Mesenchymal stem cell (in vitro differentiated cells and primary cell): Measurements from ENCODE around the gene CCDC13.

Experiments
- DNase-seq: peaks from one replicate; pipeline ENCODE4 v3.0.0-alpha.2; 2013
- H2AFZ ChIP-seq: one replicate; pipeline ENCODE4 v1.6.1; 2013; ENCODE audit warnings: low read depth, mild to moderate bottlenecking, control low read depth, inconsistent platforms, low read length, moderate library complexity
- H2AK5ac ChIP-seq: 2 replicates; pipeline ENCODE4 v1.6.1; 2013; ENCODE audit warnings: low read length, moderate library complexity, mild to moderate bottlenecking, inconsistent platforms; ENCODE audit not compliant: severe bottlenecking
- H2BK120ac ChIP-seq: one replicate; pipeline ENCODE4 v1.6.1; 2013; ENCODE audit warnings: low read depth, mild to moderate bottlenecking, inconsistent platforms, low read length, moderate library complexity
- H2BK12ac ChIP-seq, 2 experiments: one replicate each; pipeline ENCODE4 v1.6.1; 2013; ENCODE audit warnings: inconsistent platforms in 2 of 2, low read length in 2 of 2, mild to moderate bottlenecking in 2 of 2, moderate library complexity in 2 of 2, control low read depth in 1 of 2
- H2BK15ac ChIP-seq: one replicate; pipeline ENCODE4 v1.6.1; 2013; ENCODE audit warnings: mild to moderate bottlenecking, low read depth, inconsistent platforms; ENCODE audit not compliant: poor library complexity, severe bottlenecking
- H2BK5ac ChIP-seq: 2 replicates; pipeline ENCODE4 v1.6.1; 2013; ENCODE audit warnings: low read depth, mild to moderate bottlenecking, low read length, control low read depth, inconsistent platforms; ENCODE audit not compliant: poor library complexity, severe bottlenecking
- H3K14ac ChIP-seq, 2 experiments: one replicate each; pipeline ENCODE4 v1.6.1; 2013; ENCODE audit warnings: inconsistent platforms in 2 of 2, low read length in 2 of 2, control low read depth in 1 of 2, mild to moderate bottlenecking in 1 of 2, moderate library complexity in 1 of 2
- H3K18ac ChIP-seq, 2 experiments: one replicate each; pipeline ENCODE4 v1.6.1; 2013; ENCODE audit warnings: inconsistent platforms in 2 of 2, low read length in 2 of 2, control low read depth in 1 of 2, low read depth in 1 of 2, mild to moderate bottlenecking in 1 of 2
- H3K23ac ChIP-seq, 2 experiments: one replicate each; pipeline ENCODE4 v1.6.1; 2013; ENCODE audit warnings: inconsistent platforms in 2 of 2, low read length in 2 of 2, mild to moderate bottlenecking in 2 of 2, moderate library complexity in 2 of 2, control low read depth in 1 of 2
- H3K27ac ChIP-seq: 2 replicates; pipeline ENCODE4 v1.5.1; 2013; ENCODE audit warnings: mild to moderate bottlenecking, moderate library complexity, low read length, control low read depth, inconsistent platforms; ENCODE audit not compliant: poor library complexity, severe bottlenecking
- H3K27me3 ChIP-seq, 2 experiments: 2 replicates each; pipeline versions ENCODE4 v1.6.1 to v1.7.0; 2013; ENCODE audit warnings: low read length in 2 of 2, mild to moderate bottlenecking in 2 of 2, moderate library complexity in 2 of 2, control low read depth in 1 of 2, inconsistent platforms in 1 of 2; ENCODE audit not compliant: control insufficient read depth in 1 of 2, insufficient read depth in 1 of 2
- H3K36me3 ChIP-seq, 2 experiments: 2 replicates each; pipeline versions ENCODE4 v1.6.1 to v1.7.0; 2013; ENCODE audit warnings: low read length in 2 of 2, control low read depth in 1 of 2, inconsistent platforms in 1 of 2, low read depth in 1 of 2, mild to moderate bottlenecking in 1 of 2; ENCODE audit not compliant: insufficient read depth in 2 of 2, control insufficient read depth in 1 of 2
- H3K4ac ChIP-seq, 2 experiments: one replicate each; pipeline ENCODE4 v1.6.1; 2013; ENCODE audit warnings: inconsistent platforms in 2 of 2, low read length in 2 of 2, mild to moderate bottlenecking in 2 of 2, moderate library complexity in 2 of 2, control low read depth in 1 of 2, low read depth in 1 of 2
- H3K4me1 ChIP-seq: 2 replicates; pipeline ENCODE4 v1.6.1; 2013; ENCODE audit warnings: low read depth, low read length, control low read depth; ENCODE audit not compliant: control insufficient read depth, insufficient read depth
- H3K4me2 ChIP-seq: 2 replicates; pipeline ENCODE4 v1.6.1; 2013; ENCODE audit warnings: low read length, mild to moderate bottlenecking, inconsistent platforms; ENCODE audit not compliant: poor library complexity, severe bottlenecking
- H3K4me3 ChIP-seq, 2 experiments: 2 replicates each; pipeline versions ENCODE4 v1.5.1 to v1.7.0; 2013; ENCODE audit warnings: low read length in 2 of 2, mild to moderate bottlenecking in 2 of 2, control low read depth in 1 of 2, low read depth in 1 of 2; ENCODE audit not compliant: insufficient read depth in 1 of 2
- H3K79me1 ChIP-seq: replicated peaks from 2 replicates; pipeline ENCODE4 v1.6.1; 2013; ENCODE audit warnings: mild to moderate bottlenecking, control low read depth, low read length, inconsistent platforms; ENCODE audit not compliant: poor library complexity, severe bottlenecking
- H3K9ac ChIP-seq: 2 replicates; pipeline ENCODE4 v1.7.0; 2013; ENCODE audit warnings: mild to moderate bottlenecking, low read length, moderate library complexity
- H3K9me3 ChIP-seq: 2 replicates; pipeline ENCODE4 v1.7.0; 2013; ENCODE audit warnings: mild to moderate bottlenecking, low read length; ENCODE audit not compliant: control insufficient read depth
- H4K8ac ChIP-seq: one replicate; pipeline ENCODE4 v1.6.1; 2013; ENCODE audit warnings: inconsistent platforms, mild to moderate bottlenecking, low read length, moderate library complexity
- H4K91ac ChIP-seq: one replicate; pipeline ENCODE4 v1.6.1; 2013; ENCODE audit warnings: mild to moderate bottlenecking, low read length, inconsistent platforms
- WGBS: methylation state at CpG from one replicate; pipeline ENCODE4 v1.1.7; 2013; ENCODE audit warnings: mixed read lengths; 5-methylcytosine and 5-hydroxymethylcytosine counted together

Gene CCDC13

GRCh38 chr3:42786631-42787030, 13.6 kb upstream of the CCDC13 start:
- Histone ChIP-seq H2AK5ac (no peak overlapping the region), H3K23ac (no peak overlapping the region)
- WGBS = 100% methylated on average over 2 of the region's 2 CpGs

GRCh38 chr3:42786212-42786611, 13.2 kb upstream of the CCDC13 start:
- no peak overlapping the region for H2BK120ac ChIP-seq
- H3K36me3 ChIP-seq = peaks cover 6 to 55% of the 10 kb centered on the region in 2 experiments
- no peak overlapping the region for H2AFZ ChIP-seq
- no peak overlapping the region for H4K8ac ChIP-seq
- H3K4me3 ChIP-seq = no peak overlapping the region
- no peaks in the 10 kb centered on the region for H3K4me1 ChIP-seq
- no peak overlapping the region for H2BK15ac ChIP-seq
- H4K91ac ChIP-seq = no peak overlapping the region
- H2BK12ac ChIP-seq = no peak overlapping the region
- H3K27me3 ChIP-seq = no peaks in the 10 kb centered on the region
- WGBS = 100% methylated on average over 1 of the region's 1 CpG
- H2BK5ac ChIP-seq = no peak overlapping the region
- H2AK5ac ChIP-seq = no peak overlapping the region
- no peak overlapping the region for H3K9ac ChIP-seq
- no peak overlapping the region for H3K18ac ChIP-seq
- no peak for DNase-seq
- no peak overlapping the region for H3K23ac ChIP-seq
- no peak overlapping the region for H3K4ac ChIP-seq
- peaks cover 9% of the 10 kb centered on the region for H3K79me1 ChIP-seq
- no peaks in the 10 kb centered on the region for H3K9me3 ChIP-seq
- no peak overlapping the region for H3K14ac ChIP-seq
- H3K4me2 ChIP-seq = no peak overlapping the region
- H3K27ac ChIP-seq = no peak overlapping the region

More at GRCh38 chr3:42786631-42787030, 13.6 kb upstream of the CCDC13 start:
- no peaks in the 10 kb centered on the region for H3K4me1 ChIP-seq
- no peak overlapping the region for H3K18ac ChIP-seq
- H2AFZ ChIP-seq = no peak overlapping the region
- no peak overlapping the region for H4K8ac ChIP-seq
- H4K91ac ChIP-seq = no peak overlapping the region
- H3K27me3 ChIP-seq = no peaks in the 10 kb centered on the region
- peaks cover 6 to 55% of the 10 kb centered on the region in 2 experiments for H3K36me3 ChIP-seq
- H2BK5ac ChIP-seq = no peak overlapping the region
- H2BK15ac ChIP-seq = no peak overlapping the region
- no peak overlapping the region for H3K14ac ChIP-seq
- H3K79me1 ChIP-seq = peaks cover 9% of the 10 kb centered on the region
- H2BK120ac ChIP-seq = no peak overlapping the region
- H3K9me3 ChIP-seq = no peaks in the 10 kb centered on the region
- no peak overlapping the region for H3K4me2 ChIP-seq
- no peak overlapping the region for H3K9ac ChIP-seq
- DNase-seq = no peak
- no peak overlapping the region for H3K27ac ChIP-seq
- no peak overlapping the region for H3K4me3 ChIP-seq
- H2BK12ac ChIP-seq = no peak overlapping the region
- H3K4ac ChIP-seq = no peak overlapping the region

DNA sequence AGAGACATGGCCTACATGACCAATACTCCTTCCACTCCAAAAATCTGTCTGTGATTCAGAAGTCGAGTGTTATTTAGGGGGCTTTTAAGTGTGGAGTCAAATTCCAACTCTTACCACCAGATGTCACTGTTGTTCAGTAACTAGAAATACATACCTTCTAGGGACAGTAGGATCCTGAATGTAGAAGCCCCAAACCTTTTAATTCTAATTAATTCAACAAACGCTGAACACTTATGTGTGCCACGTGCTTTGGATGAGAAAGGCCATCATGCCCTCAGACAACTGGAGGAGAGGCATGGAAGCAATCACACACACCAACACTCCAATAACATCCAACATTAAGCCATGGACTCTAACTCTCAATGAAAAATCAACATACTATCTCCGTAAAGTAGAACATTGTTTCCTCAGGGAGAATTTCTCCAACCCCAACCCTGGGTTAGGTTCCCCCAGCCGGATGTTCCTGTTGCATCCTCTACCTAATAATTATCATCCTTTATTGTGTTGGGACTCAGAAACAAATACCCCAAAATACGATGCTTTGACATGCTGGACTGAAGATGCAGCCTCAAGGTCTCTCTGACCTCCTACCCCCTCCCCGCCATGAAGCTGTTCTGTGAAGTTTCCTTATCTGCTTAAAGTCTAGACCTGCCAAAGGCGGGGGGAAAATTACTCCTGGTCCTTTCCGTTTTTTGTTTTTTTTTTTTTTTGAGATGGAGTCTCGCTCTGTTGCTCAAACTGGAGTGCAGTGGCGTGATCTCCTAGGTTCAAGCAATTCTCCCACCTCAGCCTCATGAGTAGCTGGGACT, 8.0 kb upstream of the CCDC13 start:
- Histone ChIP-seq H3K23ac (no peak overlapping the region), H3K4me2 (no peak overlapping the region), H3K14ac (no peak overlapping the region), H4K8ac (no peak overlapping the region), H3K27ac (peak overlapping the region; percentile 38), H2BK120ac (no peak overlapping the region), H2BK5ac (no peak overlapping the region), H2AK5ac (no peak overlapping the region), H3K79me1 (peaks cover 4% of the 10 kb centered on the region), H2BK15ac (no peak overlapping the region), H3K36me3 (peaks cover 0 to 30% of the 10 kb centered on the region in 2 experiments), H3K4ac (no peak overlapping the region), H3K4me3 (no peak overlapping the region), H3K4me1 (peaks cover 3% of the 10 kb centered on the region), H2BK12ac (no peak overlapping the region), H4K91ac (no peak overlapping the region), H2AFZ (no peak overlapping the region), H3K18ac (no peak overlapping the region), H3K27me3 (no peaks in the 10 kb centered on the region), H3K9ac (peak overlapping the region; percentile 82), H3K9me3 (no peaks in the 10 kb centered on the region)
- 65% methylated on average over 8 of the region's 11 CpGs for WGBS
- peak; percentile 81 for DNase-seq

DNA sequence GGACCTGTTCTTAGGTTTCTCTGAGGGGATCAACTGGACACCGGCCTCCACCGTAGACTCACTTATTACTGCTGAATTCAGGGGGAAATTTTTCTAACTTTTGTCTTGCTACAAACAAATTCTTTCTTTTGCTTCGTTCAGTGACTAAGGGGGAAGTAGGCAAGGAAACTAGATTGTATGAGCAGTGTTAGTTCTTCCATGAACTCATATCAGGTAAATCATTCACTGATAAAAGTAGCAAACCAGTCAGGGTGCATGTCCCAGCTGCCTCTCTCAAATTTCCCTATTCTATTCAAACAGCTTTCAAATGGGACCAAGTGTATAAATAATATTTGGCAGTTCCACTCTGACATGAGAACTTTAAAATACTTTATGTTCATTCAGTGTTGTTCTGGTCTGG, 7.3 kb upstream of the CCDC13 start:
- 82% methylated on average over 3 of the region's 3 CpGs for WGBS
- no peak overlapping the region for H3K18ac ChIP-seq
- H3K27ac ChIP-seq = no peak overlapping the region

More for the DNA sequence above, 7.3 kb upstream of the CCDC13 start:
- no peak for DNase-seq
- no peak overlapping the region for H3K14ac ChIP-seq
- no peak overlapping the region for H4K91ac ChIP-seq
- H3K23ac ChIP-seq = no peak overlapping the region
- H3K9me3 ChIP-seq = no peaks in the 10 kb centered on the region
- no peak overlapping the region for H2BK5ac ChIP-seq
- no peak overlapping the region for H2AFZ ChIP-seq
- H3K4me3 ChIP-seq = no peak overlapping the region
- H3K4me2 ChIP-seq = peak overlapping the region; percentile 25
- H3K9ac ChIP-seq = peak overlapping the region; percentile 82
- no peak overlapping the region for H4K8ac ChIP-seq
- H2BK15ac ChIP-seq = no peak overlapping the region
- peaks cover 0 to 23% of the 10 kb centered on the region in 2 experiments for H3K36me3 ChIP-seq
- H2AK5ac ChIP-seq = no peak overlapping the region
- no peaks in the 10 kb centered on the region for H3K27me3 ChIP-seq
- no peak overlapping the region for H2BK120ac ChIP-seq
- peaks cover 4% of the 10 kb centered on the region for H3K79me1 ChIP-seq
- H2BK12ac ChIP-seq = no peak overlapping the region
- no peak overlapping the region for H3K4ac ChIP-seq
- peaks cover 3% of the 10 kb centered on the region for H3K4me1 ChIP-seq
